Urothelium cell line (cell line): ENCODE results near the gene C1orf159.
A peak's percentile ranks its signal among the peaks of the same experiment; 100 is the strongest.
"Not testable (repeated sequence)": the region's sequence is repeated elsewhere in the genome, so short reads cannot be mapped to it uniquely, and the experiment has no call there.

ENCODE experiments used
- DNase-seq: peaks from one replicate; pipeline ENCODE4 v3.0.0; 2011; ENCODE audit warnings: low spot score, mixed read lengths
- FAIRE-seq: peaks from 2 replicates; lab custom pipeline; 2011; peaks lifted over from hg19 to GRCh38; lab: Jason Lieb, UNC

The C1orf159 gene

GRCh38 chr1:1115786-1116700 lies at the start of gene C1orf159:
Gene C1orf159 (minus strand): TSS chr1:1116089. CDS start chr1:1091543, 24,546 bp downstream.
- peak; percentile 50 for FAIRE-seq
- peak; percentile 97 for DNase-seq

GRCh38 chr1:1165485-1165884 lies 49.6 kb upstream of the C1orf159 start:
- FAIRE-seq (no peak), DNase-seq (no peak)

GRCh38 chr1:1164701-1165451 lies 49.0 kb upstream of the C1orf159 start:
- FAIRE-seq (no peak), DNase-seq (no peak)

- no peak for FAIRE-seq
- DNase-seq: no peak
These were observed 48.4 kb upstream of the C1orf159 start for GRCh38 chr1:1164361-1164700.

- DNase-seq: no peak
- FAIRE-seq: no peak
These were observed 47.7 kb upstream of the C1orf159 start for GRCh38 chr1:1163538-1164070.

- no peak for DNase-seq
- FAIRE-seq: no peak
These were observed 47.0 kb upstream of the C1orf159 start for GRCh38 chr1:1162597-1163537.

- DNase-seq (no peak), FAIRE-seq (no peak)
These were observed 45.8 kb upstream of the C1orf159 start for GRCh38 chr1:1161683-1162079.

- FAIRE-seq: no peak
- no peak for DNase-seq
These were observed 45.3 kb upstream of the C1orf159 start for GRCh38 chr1:1161078-1161682.

GRCh38 chr1:1160281-1160930 lies 44.5 kb upstream of the C1orf159 start:
- FAIRE-seq: no peak

GRCh38 chr1:1157914-1158710 lies 42.2 kb upstream of the C1orf159 start:
- FAIRE-seq (no peak), DNase-seq (peak; percentile 43)

More at GRCh38 chr1:1160281-1160930, 44.5 kb upstream of the C1orf159 start:
- no peak for DNase-seq

GRCh38 chr1:1157426-1157913 lies 41.6 kb upstream of the C1orf159 start:
- FAIRE-seq: no peak

GRCh38 chr1:1157033-1157365 lies 41.1 kb upstream of the C1orf159 start:
- FAIRE-seq (no peak), DNase-seq (no peak)

More at GRCh38 chr1:1157426-1157913, 41.6 kb upstream of the C1orf159 start:
- no peak for DNase-seq

- no peak for FAIRE-seq
- DNase-seq: no peak
These were observed 40.5 kb upstream of the C1orf159 start for GRCh38 chr1:1156140-1157032.

GRCh38 chr1:1155258-1155657 lies 39.4 kb upstream of the C1orf159 start:
- DNase-seq (no peak), FAIRE-seq (no peak)

- FAIRE-seq (no peak), DNase-seq (no peak)
These were observed 38.0 kb upstream of the C1orf159 start for GRCh38 chr1:1153874-1154273.

GRCh38 chr1:1153215-1153614 lies 37.3 kb upstream of the C1orf159 start:
- not testable (repeated sequence) for DNase-seq, FAIRE-seq

- FAIRE-seq, DNase-seq: not testable (repeated sequence)
These were observed 36.5 kb upstream of the C1orf159 start for GRCh38 chr1:1152431-1152830.

GRCh38 chr1:1151306-1151705 lies 35.4 kb upstream of the C1orf159 start:
- FAIRE-seq (no peak), DNase-seq (no peak)
